ENCODE data around the gene MAML3. TPM values are rescaled to one million over a fixed set of nuclear protein-coding genes. Genes with fewer than 3 reads are reported as not detected.

MAML3 gene
- total RNA-seq, 6 donors from 2014 or later, result 9.6 to 31.4 (median 14.5) TPM

GRCh38 chr4:139978692-139979091, 175.3 kb downstream of the MAML3 start:
- ATAC-seq (ENCODE audit: low FRiP score in 2 of 2) (peak in 1 of 2 donors; percentile 64), DNase-seq (no peak)
- H3K4me1 ChIP-seq, result peaks cover 42 to 62% (median 46%) of the 10 kb centered on the region in 4 donors
- H3K27me3 ChIP-seq, result no peaks in the 10 kb centered on the region
- no peak overlapping the region for H3K4me3 ChIP-seq
- peak overlapping the region; percentile 8 to 91 (median 66) for H3K27ac ChIP-seq
- H3K9me3 ChIP-seq, result no peaks in the 10 kb centered on the region
- 38 to 44% methylated on average over 2 of the region's 2 CpGs for WGBS, 2 donors
- TF ChIP-seq EP300 (IDR thresholded peaks at IDR 0.05), result no peak
- TF ChIP-seq CTCF (IDR thresholded peaks at IDR 0.05), result no peak
- no peak for TF ChIP-seq POLR2A (IDR thresholded peaks at IDR 0.05)
- no peak for TF ChIP-seq POLR2AphosphoS5 (IDR thresholded peaks at IDR 0.05)
- H3K36me3 ChIP-seq, result no peaks in the 10 kb centered on the region

- H3K36me3 ChIP-seq, result no peaks in the 10 kb centered on the region
- no peak for TF ChIP-seq POLR2AphosphoS5 (IDR thresholded peaks at IDR 0.05)
- TF ChIP-seq EP300 (IDR thresholded peaks at IDR 0.05), result peak in 1 of 4 donors; percentile 10
- DNase-seq (peak in 1 of 2 donors; percentile 70), ATAC-seq (ENCODE audit: low FRiP score in 2 of 2) (no peak)
- whole genome bisulfite sequencing, 2 donors, result 56 to 85% methylated on average over 3 of the region's 3 CpGs
- no peak overlapping the region for H3K4me3 ChIP-seq
- peak overlapping the region; percentile 8 to 91 (median 80) for H3K27ac ChIP-seq
- H3K4me1 ChIP-seq, result peaks cover 42 to 62% (median 46%) of the 10 kb centered on the region in 4 donors
- no peaks in the 10 kb centered on the region for H3K27me3 ChIP-seq
- no peaks in the 10 kb centered on the region for H3K9me3 ChIP-seq
These were observed 176.0 kb downstream of the MAML3 start for GRCh38 chr4:139977838-139978609.

- H3K4me3 ChIP-seq, result no peak overlapping the region
- H3K27me3 ChIP-seq, result no peaks in the 10 kb centered on the region
- peaks cover 42 to 54% (median 46%) of the 10 kb centered on the region in 4 donors for H3K4me1 ChIP-seq
- TF ChIP-seq EP300 (IDR thresholded peaks at IDR 0.05) (peak in 2 of 4 donors; percentile 52 to 69), POLR2A (IDR thresholded peaks at IDR 0.05) (peak in 1 of 4 donors; percentile 44), POLR2AphosphoS5 (IDR thresholded peaks at IDR 0.05) (peak in 1 of 2 donors; percentile 83), CTCF (IDR thresholded peaks at IDR 0.05) (no peak)
- H3K27ac ChIP-seq, result peak overlapping the region; percentile 73 to 91 (median 80)
- H3K36me3 ChIP-seq, result no peaks in the 10 kb centered on the region
- no peaks in the 10 kb centered on the region for H3K9me3 ChIP-seq
- peak in 1 of 2 donors; percentile 60 for DNase-seq
- ATAC-seq (ENCODE audit: low FRiP score in 2 of 2), result peak in 1 of 2 donors; percentile 85
- 0% methylated on average over 1 of the region's 1 CpG for WGBS, 2 donors
These were observed 178.1 kb downstream of the MAML3 start for GRCh38 chr4:139975830-139976272.

GRCh38 chr4:139973616-139974015, 180.4 kb downstream of the MAML3 start:
- ATAC-seq (ENCODE audit: low FRiP score in 2 of 2), result no peak
- Histone ChIP-seq H3K9me3 (no peaks in the 10 kb centered on the region), H3K27me3 (no peaks in the 10 kb centered on the region), H3K4me3 (no peak overlapping the region), H3K27ac (peak overlapping the region in 1 of 4 donors; percentile 22), H3K36me3 (no peaks in the 10 kb centered on the region), H3K4me1 (peaks cover 42 to 57% (median 51%) of the 10 kb centered on the region in 4 donors)
- no peak for TF ChIP-seq CTCF (IDR thresholded peaks at IDR 0.05)
- no peak for TF ChIP-seq POLR2A (IDR thresholded peaks at IDR 0.05)
- TF ChIP-seq EP300 (IDR thresholded peaks at IDR 0.05), result no peak
- DNase-seq, result no peak

- TF ChIP-seq CTCF (IDR thresholded peaks at IDR 0.05) (no peak), EP300 (IDR thresholded peaks at IDR 0.05) (no peak), POLR2A (IDR thresholded peaks at IDR 0.05) (no peak), POLR2AphosphoS5 (IDR thresholded peaks at IDR 0.05) (no peak)
- 60 to 86% methylated on average over 3 of the region's 3 CpGs for WGBS, 2 donors
- H3K27ac ChIP-seq, result peak overlapping the region in 1 of 4 donors; percentile 22
- H3K9me3 ChIP-seq, result no peaks in the 10 kb centered on the region
- H3K36me3 ChIP-seq, result no peaks in the 10 kb centered on the region
- H3K4me1 ChIP-seq, result peaks cover 36 to 54% (median 49%) of the 10 kb centered on the region in 4 donors
- no peaks in the 10 kb centered on the region for H3K27me3 ChIP-seq
- no peak overlapping the region for H3K4me3 ChIP-seq
- DNase-seq (no peak), ATAC-seq (ENCODE audit: low FRiP score in 2 of 2) (no peak)
These were observed 181.0 kb downstream of the MAML3 start for GRCh38 chr4:139973015-139973414.

Data from upper lobe of left lung (tissue), 6 donors.